Fibroblast of the aortic adventitia (primary cell): Measurements from ENCODE around the gene ALG9. TPM values are rescaled to one million over a fixed set of nuclear protein-coding genes. Genes with fewer than 3 reads are reported as not detected.
"Not testable (repeated sequence)": the region's sequence is repeated elsewhere in the genome, so short reads cannot be mapped to it uniquely, and the experiment has no call there.

Experiments used
- DNase-seq: peaks from one replicate; pipeline ENCODE4 v3.0.0-alpha.2; 2010; ENCODE audit warnings: low read depth
- H3K4me3 ChIP-seq: 2 replicates; pipeline ENCODE4 v1.5.1; 2011; ENCODE audit warnings: low read depth, mild to moderate bottlenecking, control low read depth, low read length, moderate library complexity
- CTCF ChIP-seq: IDR thresholded peaks from 2 replicates; pipeline ENCODE4 v1.5.1; 2011; ENCODE audit warnings: mild to moderate bottlenecking, low read length, control low read depth, inconsistent platforms; ENCODE audit not compliant: insufficient read depth
- total RNA-seq: library from RNA; depleted of rRNA; stranded (reverse); fragments of >200 nt; gene quantifications from 2 replicates; pipeline ENCODE4 v1.2.3, GENCODE V29; 2012; ENCODE audit warnings: low replicate concordance

The ALG9 gene
- total RNA-seq, 1 donor, result 41.7 TPM

GRCh38 chr11:111908639-111909305, 37.4 kb upstream of the ALG9 start:
- no peak for TF ChIP-seq CTCF
- H3K4me3 ChIP-seq, result no peak overlapping the region
- no peak for DNase-seq

- no peak for TF ChIP-seq CTCF
- no peak overlapping the region for H3K4me3 ChIP-seq
- DNase-seq, result no peak
These were observed 35.3 kb upstream of the ALG9 start for GRCh38 chr11:111906680-111907079.

- peak; percentile 57 for DNase-seq
These were observed 34.0 kb upstream of the ALG9 start for GRCh38 chr11:111905411-111905810.

GRCh38 chr11:111886844-111887243, 15.5 kb upstream of the ALG9 start:
- TF ChIP-seq CTCF, result no peak
- H3K4me3 ChIP-seq, result no peak overlapping the region
- DNase-seq, result no peak

More at GRCh38 chr11:111905411-111905810, 34.0 kb upstream of the ALG9 start:
- TF ChIP-seq CTCF, result no peak
- H3K4me3 ChIP-seq, result no peak overlapping the region

- TF ChIP-seq CTCF, result no peak
- H3K4me3 ChIP-seq, result no peak overlapping the region
- DNase-seq, result no peak
These were observed 14.7 kb upstream of the ALG9 start for GRCh38 chr11:111886032-111886431.

GRCh38 chr11:111885053-111885452, 13.7 kb upstream of the ALG9 start:
- not testable (repeated sequence) for DNase-seq, H3K4me3 ChIP-seq

- TF ChIP-seq CTCF, result no peak
- no peak for DNase-seq
- no peak overlapping the region for H3K4me3 ChIP-seq
These were observed 10.8 kb upstream of the ALG9 start for GRCh38 chr11:111882202-111882601.
